ENCODE data around the gene SLC45A3.

- no peak for TF ChIP-seq CTCF (IDR thresholded peaks at IDR 0.05; ENCODE audit: low read length)
- no peak for TF ChIP-seq EZH2 (IDR thresholded peaks at IDR 0.05; ENCODE audit: borderline replicate concordance, low read length)
Measured at GRCh38 chr1:205665201-205666045, 14.9 kb downstream of the SLC45A3 start.

Measured in OCI-LY1 (cell line).